Fibroblast of skin of right quadriceps (primary cell): ENCODE measurements around the gene GSTA5.
A peak's percentile ranks its signal among the peaks of the same experiment; 100 is the strongest.
"Not testable (repeated sequence)": the region's sequence is repeated elsewhere in the genome, so short reads cannot be mapped to it uniquely, and the experiment has no call there.

Experiments
- DNase-seq: peaks from one replicate; pipeline ENCODE4 v3.0.0-alpha.2; 2013

Gene GSTA5

DNA sequence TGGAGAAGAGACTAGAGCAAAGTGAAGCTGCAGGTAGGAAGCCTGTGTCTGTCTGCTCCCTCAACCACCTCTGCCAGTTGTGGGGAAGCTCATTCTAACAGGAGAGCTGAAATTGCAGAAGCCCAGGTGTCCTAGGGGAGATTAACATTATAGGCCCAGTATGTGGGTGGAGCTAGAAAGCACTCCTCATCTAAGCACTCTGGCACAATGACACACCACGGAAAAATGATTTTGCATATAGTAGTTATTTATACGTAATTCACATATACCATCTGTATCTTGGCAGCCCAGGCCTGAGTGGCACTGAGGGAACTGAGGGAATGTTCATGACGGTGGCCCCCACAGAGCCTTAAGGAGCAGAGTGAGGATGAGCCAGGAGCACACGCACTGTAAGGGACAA lies 9.7 kb downstream of the GSTA5 start:
- not testable (repeated sequence) for DNase-seq

- no peak for DNase-seq
These were observed 11.4 kb downstream of the GSTA5 start for GRCh38 chr6:52829046-52829817.

DNA sequence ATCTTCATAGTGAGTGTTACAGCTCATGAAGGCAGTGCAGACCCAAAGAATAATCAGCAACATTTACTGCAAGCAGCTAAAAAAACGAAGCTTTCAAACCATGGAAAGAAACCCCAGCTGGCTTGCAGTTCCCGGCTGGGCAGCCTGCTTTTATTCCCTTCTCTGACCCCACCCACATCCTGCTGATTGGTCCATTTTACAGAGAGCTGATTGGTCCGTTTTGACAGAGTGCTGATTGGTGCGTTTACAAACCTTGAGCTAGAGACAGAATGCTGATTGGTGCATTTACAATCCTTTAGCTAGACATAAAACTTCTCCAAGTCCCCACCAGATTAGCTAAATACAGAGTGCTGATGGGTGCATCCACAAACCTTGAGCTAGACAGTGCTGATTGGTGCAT lies 12.0 kb downstream of the GSTA5 start:
- DNase-seq = not testable (repeated sequence)

DNA sequence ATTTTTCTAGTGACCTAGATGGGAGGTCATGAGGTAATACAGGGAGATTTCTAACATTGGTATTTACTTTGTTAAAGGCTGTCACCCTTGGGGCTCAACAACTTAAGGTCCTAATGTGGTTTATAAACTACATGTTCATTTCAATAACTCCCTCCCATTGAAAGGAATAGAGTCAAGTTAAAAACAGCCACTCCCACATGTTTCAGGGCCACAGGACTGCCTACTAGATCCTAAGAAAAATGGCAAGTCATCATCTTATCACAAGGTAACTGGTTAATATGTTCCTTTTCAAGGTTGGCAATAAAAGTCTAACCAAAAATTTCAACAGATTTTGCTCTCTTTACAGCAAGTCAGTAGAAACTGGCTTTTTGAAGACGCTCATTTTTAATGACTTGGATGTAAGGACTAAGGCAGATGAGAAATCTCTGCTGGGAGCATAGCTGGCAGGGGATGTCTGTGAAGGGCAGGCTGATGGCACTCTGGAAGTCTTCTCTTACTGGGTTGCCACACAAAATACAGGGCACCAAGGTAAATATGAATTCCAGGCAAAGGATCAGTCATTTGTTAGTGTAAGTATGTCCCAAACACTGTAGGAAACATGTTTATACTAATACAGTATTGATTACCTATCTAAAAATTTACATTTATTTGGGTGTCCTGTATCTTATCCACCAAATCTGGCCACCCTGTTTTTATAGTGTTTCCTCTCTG lies 13.4 kb downstream of the GSTA5 start:
- not testable (repeated sequence) for DNase-seq

DNA sequence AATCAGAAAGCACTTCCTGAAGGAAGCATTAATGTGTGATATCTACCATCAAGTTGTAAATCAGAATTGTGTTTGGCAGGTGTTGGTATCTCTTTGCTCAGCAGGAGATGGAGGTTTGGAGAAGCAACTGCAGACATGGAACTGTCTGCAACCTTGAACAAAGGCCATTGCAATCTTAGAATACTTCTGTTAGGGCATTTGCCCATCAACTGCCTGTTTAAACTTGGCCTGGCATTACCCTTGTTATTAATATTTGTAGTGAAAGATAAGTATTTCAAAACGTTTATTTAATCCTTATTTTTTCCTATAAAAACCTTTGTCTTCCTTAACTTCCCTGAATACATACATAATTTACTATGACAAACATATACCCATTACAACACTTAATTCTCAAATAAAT lies 14.1 kb downstream of the GSTA5 start:
- no peak for DNase-seq

GRCh38 chr6:52825900-52826459 lies 14.6 kb downstream of the GSTA5 start:
- not testable (repeated sequence) for DNase-seq

DNA sequence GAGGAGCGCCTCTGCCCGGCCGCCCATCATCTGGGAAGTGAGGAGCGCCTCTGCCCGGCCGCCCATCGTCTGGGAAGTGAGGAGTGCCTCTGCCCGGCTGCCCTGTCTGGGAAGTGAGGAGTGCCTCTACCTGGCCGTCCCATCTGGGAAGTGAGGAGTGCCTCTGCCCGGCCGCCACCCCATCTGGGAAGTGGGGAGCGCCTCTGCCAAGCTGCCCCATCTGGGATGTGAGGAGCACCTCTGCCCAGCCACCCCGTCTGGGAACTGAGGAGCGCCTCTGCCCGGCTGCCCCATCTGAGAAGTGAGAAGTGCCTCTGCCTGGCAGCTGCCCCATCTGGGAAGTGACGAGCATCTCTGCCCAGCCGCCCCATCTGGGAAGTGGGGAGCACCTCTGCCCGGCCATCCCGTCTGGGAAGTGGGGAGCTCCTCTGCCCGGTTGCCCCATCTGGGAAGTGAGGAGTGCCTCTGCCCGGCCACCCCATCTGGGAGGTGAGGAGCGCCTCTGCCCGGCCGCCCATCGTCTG lies 15.3 kb downstream of the GSTA5 start:
- DNase-seq = not testable (repeated sequence)

DNA sequence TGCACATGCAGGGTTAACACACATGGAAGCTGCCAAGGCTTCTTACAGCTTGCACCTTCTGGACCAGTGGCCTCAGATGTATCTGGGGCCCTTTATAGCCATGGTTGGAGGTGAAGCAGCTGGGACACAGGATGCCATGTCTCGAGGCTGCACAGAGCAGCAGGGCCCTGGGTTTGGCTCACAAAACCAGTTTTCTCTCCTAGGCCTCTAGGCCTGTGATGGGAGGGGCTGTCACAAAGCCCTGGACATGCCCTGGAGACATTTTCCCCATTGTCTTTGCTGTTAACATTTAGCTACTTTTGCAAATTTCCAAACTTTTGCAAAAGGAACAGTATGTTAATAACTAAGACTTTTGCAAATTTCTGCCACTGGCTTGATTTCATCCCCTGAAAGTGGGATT lies 18.8 kb downstream of the GSTA5 start:
- DNase-seq = no peak

DNA sequence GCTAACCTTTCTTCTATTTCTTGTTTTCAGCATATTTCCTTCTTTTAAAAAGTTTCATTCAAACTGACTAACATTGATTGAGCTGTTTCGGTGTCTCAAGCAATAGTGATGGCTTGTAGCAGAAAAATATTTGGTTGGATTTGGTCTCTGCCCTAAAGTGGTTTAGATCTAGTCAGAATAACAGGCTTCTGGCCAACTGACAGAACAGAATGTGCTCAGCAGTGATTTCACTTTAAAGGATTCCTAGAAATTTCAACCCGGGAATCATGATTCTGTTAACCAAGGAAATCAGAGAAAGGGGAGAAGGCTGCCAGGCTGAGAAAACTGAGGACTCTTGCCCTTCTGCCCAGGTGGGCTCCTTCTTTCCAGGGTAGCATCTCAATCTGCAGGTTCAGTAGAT lies 20.4 kb downstream of the GSTA5 start:
- DNase-seq = peak; percentile 28

DNA sequence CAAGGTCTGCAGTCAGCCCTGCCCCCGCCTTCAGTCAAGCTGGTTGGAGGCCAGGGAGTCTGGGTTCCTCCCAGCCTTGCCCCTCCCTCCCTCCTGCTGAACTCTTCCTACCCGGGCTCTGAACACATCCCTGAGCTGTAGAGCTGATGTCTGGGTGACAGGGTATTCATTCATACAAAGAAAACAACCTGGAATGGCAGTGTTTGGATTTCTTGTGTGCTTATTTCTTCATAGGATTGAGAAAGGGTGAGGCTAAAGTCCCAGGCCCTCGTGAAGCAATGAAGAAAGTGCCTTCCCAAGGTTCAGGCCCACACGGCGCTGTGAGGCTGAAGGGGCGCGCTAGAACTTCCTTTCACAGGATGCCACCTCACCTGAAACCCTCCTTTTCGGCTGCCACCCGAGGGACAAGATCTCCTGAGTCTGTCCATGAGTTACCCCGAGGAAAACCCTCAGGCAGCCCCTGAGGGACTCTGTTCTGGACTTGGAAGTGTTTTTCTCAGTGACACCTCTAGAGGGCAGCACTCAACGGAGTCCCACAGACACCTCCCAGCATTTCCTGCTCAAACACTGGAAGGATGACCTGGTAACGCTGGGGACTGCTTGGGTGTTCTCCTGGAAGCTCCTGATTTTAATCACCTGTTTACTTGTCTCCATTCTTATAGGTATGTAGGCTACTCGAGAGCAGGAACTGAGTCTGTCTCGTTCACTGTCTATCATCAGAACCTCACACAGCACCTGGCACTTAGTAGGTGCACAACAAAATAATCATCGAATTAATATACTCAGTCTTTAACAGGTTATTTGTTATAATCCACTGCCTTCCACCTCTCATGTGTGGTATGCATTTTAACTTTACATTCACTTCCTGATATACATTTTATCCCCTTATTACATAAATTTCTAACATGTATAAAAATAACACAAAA lies 25.2 kb downstream of the GSTA5 start:
- peak; percentile 57 for DNase-seq

DNA sequence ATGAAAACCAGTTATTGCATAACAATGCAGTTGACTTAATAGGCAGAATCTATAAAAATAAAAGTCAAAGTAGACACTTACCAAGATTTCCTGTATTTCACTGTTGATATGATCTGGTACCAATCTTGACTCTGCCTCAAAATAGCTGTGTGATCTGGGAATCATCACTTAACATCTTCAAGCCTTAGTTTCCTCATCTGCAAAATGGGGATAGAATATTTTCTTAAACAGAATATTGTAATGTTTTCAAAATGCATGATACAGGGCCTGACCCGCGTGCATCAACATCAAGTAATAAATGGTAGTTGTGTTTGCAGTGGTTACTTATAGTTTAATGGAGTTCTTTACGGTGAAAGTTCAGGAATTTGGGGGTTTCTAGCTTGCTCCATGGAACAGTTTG lies 26.1 kb downstream of the GSTA5 start:
- not testable (repeated sequence) for DNase-seq

- not testable (repeated sequence) for DNase-seq
These were observed 30.8 kb downstream of the GSTA5 start for GRCh38 chr6:52809777-52810176.

GRCh38 chr6:52808660-52809059 lies 32.0 kb downstream of the GSTA5 start:
- DNase-seq = no peak

DNA sequence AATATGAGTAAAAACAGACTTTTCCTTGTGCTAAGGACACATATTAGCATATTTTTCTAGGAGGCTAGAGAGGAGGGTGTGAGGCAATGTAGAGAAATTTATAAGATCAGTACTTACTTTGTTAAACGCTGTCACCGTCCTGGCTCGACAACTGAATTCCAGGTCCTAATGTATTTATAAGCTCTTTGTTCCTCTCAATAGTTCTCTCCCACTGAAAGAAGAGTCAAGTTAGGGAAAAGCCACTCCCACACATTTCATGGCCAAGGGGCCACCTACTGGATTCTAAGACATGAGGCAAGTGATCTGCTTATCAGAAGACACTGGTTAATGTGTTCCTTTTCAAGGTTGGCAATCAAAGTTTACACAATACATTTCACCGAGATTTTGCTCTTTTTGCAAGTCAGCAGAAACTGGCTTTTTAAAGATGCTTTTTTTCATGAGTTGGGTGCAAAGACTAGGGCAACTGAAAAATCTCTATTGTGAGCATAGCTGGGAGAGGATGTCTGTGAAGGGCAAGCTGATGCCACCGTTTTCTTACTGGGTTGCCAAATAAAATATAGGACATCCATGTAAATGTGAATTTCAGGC lies 36.9 kb downstream of the GSTA5 start, which contains the start of gene GSTA1:
GSTA1 (minus strand) TSS at position 149 of the 588 bp plus-strand sequence. CDS start 4,549 bp downstream, outside the sequence.
- DNase-seq = not testable (repeated sequence)

GRCh38 chr6:52802806-52803205 lies 37.8 kb downstream of the GSTA5 start:
- no peak for DNase-seq

- DNase-seq = no peak
These were observed 39.3 kb downstream of the GSTA5 start for GRCh38 chr6:52801188-52801841.

DNA sequence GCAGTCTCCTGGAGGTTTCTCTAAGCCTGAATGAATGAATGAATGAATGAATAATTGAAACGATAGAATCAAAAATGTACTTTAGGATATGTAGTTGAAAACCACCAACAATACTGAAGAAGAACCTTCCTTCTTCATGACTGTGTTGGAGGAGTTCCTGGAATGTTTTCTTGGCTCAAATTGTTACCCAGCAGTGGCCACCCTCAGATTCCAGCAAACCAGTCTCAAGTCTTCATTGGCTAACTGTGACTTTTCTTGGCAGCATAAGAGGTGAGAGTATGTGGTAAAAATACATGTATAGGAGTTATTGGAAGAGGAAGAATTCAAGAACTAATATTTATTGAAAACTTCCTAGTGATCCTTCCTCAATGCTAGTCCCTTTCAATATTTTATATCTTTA lies 41.3 kb downstream of the GSTA5 start:
- DNase-seq = peak; percentile 49

- not testable (repeated sequence) for DNase-seq
These were observed 46.2 kb downstream of the GSTA5 start for GRCh38 chr6:52794366-52794765.

- DNase-seq = peak; percentile 6
These were observed 49.8 kb downstream of the GSTA5 start for GRCh38 chr6:52790861-52791260.

DNA sequence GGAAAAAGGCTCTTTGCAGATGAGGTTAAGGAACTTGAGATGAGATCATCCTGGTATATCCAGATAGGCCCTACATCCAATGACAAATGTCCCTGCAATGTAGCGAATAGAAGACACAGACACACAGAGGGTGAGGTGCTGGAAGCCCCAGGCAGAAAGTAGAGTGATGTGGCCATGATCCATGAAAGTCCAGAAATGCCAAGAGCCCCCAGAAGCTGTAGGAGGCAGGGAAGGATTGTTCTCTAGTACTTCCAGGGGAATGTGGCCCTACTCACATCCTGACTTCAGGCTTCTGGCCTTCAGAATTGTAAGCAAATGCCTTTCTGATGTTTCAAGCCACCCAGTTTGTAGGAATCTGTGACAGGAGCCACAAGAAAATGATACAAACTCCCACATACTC lies 51.0 kb downstream of the GSTA5 start:
- peak; percentile 78 for DNase-seq

GRCh38 chr6:52788478-52788877 lies 52.1 kb downstream of the GSTA5 start:
- peak; percentile 7 for DNase-seq
